Measurements from ENCODE around the gene FAM229A. TPM values are rescaled to one million over a fixed set of nuclear protein-coding genes. Genes with fewer than 3 reads are reported as not detected.
A peak's percentile ranks its signal among the peaks of the same experiment; 100 is the strongest.

FAM229A gene, protein sequence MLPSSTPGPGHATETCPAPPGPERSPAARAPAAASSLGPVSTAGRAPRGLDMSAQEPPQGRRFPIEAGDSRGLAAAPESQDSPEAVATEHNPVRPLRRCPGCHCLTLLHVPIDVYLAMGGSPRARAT
- total RNA-seq: 7.6 and 11.7 TPM in 2 replicates

DNA sequence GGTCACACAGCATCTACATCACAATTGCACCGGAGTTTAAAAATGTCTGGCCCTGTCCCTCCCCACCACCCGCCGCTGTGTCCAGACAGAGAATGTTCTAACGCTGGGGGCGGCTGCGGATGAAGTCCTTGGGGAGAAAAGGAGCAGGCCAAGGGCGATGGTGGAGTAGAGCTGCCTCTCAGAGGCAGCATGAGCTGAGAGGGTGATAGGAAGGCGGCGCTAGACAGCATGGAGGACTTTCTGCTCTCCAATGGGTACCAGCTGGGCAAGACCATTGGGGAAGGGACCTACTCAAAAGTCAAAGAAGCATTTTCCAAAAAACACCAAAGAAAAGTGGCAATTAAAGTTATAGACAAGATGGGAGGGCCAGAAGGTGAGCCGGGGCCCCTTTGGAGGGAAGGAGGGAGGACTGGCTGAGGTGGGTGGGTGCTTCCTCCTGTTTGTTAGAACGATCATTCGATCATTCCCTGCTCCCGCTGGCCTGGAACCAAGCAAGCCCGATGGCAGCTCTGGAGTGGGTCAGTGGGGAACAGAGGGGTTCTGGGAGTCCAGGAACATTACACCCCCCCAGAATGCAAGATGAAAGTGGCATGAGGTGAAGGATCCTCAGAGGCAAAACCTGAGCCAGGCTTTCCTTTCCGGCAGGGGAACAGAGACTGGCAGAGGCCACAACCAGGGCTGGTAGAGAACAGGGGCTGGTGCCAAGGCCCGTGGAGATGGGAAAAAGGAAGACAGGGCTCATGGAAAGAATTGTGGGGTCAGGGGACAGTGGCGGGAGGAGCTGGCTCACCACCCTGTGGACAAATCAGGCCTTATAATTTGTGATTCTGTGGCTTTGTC lies at the start of gene FAM229A, which contains the start of gene TSSK3:
TSS of gene FAM229A (minus strand) at position 12 of the 840 bp plus-strand sequence. CDS start 394 bp downstream, outside the sequence.
TSS of gene TSSK3 (plus strand) at position 66 of the 840 bp plus-strand sequence. CDS start at position 229, 163 bp downstream.
- Mint-ChIP-seq H3K4me1 (peaks cover 29% of the 10 kb centered on the region), H3K27me3 (no peaks in the 10 kb centered on the region), H3K4me3 (peak within 1 kb of the TSS; percentile 58), H3K27ac (peak within 1 kb of the TSS; percentile 65), H3K36me3 (ENCODE audit: low read depth) (peaks cover 33% of the 10 kb centered on the region), H3K9me3 (no peaks in the 10 kb centered on the region)
- POLR2A ChIA-PET: interaction anchor here (0.6 to 5.5 kb wide), 7 partner anchors 10 to 213 kb away, joined by 3 to 75 read pairs (median 5); partner anchors contain the start of genes HDAC1 and MARCKSL1
- intact Hi-C loops (cut with micrococcal nuclease): loop anchor here (1.0 to 5.0 kb wide), 3 partner anchors 27 to 145 kb away; no protein-coding TSS in a partner anchor
- TF ChIP-seq, protein P1, sequence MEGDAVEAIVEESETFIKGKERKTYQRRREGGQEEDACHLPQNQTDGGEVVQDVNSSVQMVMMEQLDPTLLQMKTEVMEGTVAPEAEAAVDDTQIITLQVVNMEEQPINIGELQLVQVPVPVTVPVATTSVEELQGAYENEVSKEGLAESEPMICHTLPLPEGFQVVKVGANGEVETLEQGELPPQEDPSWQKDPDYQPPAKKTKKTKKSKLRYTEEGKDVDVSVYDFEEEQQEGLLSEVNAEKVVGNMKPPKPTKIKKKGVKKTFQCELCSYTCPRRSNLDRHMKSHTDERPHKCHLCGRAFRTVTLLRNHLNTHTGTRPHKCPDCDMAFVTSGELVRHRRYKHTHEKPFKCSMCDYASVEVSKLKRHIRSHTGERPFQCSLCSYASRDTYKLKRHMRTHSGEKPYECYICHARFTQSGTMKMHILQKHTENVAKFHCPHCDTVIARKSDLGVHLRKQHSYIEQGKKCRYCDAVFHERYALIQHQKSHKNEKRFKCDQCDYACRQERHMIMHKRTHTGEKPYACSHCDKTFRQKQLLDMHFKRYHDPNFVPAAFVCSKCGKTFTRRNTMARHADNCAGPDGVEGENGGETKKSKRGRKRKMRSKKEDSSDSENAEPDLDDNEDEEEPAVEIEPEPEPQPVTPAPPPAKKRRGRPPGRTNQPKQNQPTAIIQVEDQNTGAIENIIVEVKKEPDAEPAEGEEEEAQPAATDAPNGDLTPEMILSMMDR (IDR thresholded peaks at IDR 0.05): no peak
- CTCF ChIA-PET: interaction anchor here (1.3 to 2.5 kb wide), 3 partner anchors 46 to 147 kb away, joined by 4 to 8 read pairs (median 4); no protein-coding TSS in a partner anchor
- DNase-seq (no peak), ATAC-seq (ENCODE audit: low read depth) (no peak)

DNA sequence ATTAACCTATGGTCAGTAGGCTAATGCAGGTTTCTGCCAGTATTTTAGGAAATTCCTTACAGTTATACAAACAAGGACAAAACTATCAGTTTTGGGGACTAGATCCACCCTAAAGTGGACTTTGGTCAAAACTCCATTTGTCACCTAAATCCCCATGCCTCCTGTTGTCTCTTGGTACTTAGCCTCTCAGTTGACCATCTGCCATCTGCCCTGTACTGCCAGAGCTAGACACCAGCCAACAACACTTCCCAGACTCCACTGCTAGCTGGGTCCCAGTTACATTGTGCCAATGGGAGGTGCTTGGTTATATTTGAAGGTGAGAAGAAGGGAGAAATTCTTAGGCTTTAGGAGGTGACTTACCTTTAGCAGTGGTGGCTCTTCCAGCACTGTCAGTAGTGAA lies 49.0 kb upstream of the FAM229A start:
- no peak for ATAC-seq (ENCODE audit: low read depth)
- TF ChIP-seq, protein P1 (IDR thresholded peaks at IDR 0.05): no peak
- Mint-ChIP-seq H3K4me1 (peaks cover 3% of the 10 kb centered on the region), H3K4me3 (no peak overlapping the region), H3K27ac (no peak overlapping the region), H3K36me3 (ENCODE audit: low read depth) (no peaks in the 10 kb centered on the region), H3K27me3 (peaks cover 12% of the 10 kb centered on the region), H3K9me3 (no peaks in the 10 kb centered on the region)
- ChIA-PET POLR2A (no interaction called here), CTCF (interaction anchor here (1.6 to 2.5 kb wide), 3 partner anchors 10 to 196 kb away, joined by 4 to 7 read pairs (median 5); partner anchors contain the start of gene BSDC1)
- intact Hi-C loops (cut with micrococcal nuclease): loop anchor here (5.0 kb wide), 1 partner anchor 349 kb away; no protein-coding TSS in a partner anchor
- no peak for DNase-seq

DNA sequence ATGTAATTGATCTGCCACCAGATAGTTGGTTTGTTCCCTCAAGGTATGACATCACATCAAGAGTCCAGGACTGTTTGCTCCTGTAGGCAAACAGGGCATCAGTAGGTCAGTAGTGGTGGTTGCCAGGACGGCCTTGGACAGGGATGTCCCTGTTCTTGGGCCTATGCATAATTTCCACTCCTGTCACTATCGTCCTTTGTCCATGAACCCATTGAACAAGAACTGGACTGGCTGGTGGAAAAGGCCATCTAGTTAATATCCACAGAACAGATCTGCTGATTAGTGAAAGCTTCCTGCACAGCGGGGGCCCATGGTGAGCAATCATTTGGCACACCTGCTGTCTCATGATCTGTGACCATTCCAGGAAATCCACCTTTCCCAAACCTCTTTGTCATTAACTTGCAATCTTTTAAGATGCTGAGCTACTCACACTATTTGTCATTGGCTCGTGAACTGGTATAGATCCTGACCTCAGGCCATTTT lies 44.4 kb upstream of the FAM229A start:
- CTCF ChIA-PET: interaction anchor here (1.3 kb wide), 1 partner anchor 13 kb away, joined by 6 read pairs; no protein-coding TSS in a partner anchor
- Mint-ChIP-seq H3K9me3 (no peaks in the 10 kb centered on the region), H3K36me3 (ENCODE audit: low read depth) (no peaks in the 10 kb centered on the region), H3K4me1 (no peaks in the 10 kb centered on the region), H3K27me3 (peaks cover 3% of the 10 kb centered on the region), H3K4me3 (no peak overlapping the region), H3K27ac (no peak overlapping the region)
- TF ChIP-seq, protein P1 (IDR thresholded peaks at IDR 0.05): no peak
- intact Hi-C loops (cut with micrococcal nuclease): no loop called here
- ATAC-seq (ENCODE audit: low read depth) (no peak), DNase-seq (no peak)
- POLR2A ChIA-PET: no interaction called here

DNA sequence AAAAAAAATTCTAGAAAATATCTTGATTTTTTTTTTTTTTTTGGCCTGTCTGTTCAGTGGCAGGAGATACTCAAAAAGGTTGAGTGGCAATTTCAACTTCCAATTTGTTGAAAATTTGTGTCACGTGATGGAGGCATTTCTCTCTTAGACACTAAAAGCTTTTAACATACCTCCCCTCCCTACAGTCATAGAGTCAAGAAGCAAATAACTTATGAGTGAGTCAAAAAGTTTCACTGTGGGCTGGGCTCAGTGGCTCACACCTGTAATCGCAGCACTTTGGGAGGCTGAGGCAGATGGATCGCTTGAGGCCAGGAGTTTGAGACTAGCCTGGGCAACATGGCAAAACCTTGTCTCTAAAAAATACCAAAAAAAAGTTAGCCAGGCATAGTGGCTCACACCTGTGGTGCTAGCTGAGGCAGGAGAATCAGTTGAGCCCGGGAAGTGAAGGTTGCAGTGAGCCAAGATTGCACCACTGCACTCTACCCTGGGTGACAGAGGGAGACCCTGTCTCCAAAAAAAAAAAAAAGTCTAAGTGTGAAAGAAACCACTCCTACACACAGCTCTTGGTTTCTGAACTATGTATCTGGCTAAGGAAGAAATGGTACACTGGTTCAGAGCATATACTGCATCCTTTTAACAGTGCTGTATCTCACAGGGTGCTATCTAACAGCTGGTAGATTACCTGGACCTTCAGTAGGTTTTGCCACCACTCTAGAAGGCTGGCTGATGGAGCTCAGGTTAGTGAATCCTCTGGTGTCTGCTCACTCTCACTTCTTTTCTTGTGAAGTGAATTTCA lies 43.6 kb upstream of the FAM229A start:
- TF ChIP-seq, protein P1 (IDR thresholded peaks at IDR 0.05): no peak
- intact Hi-C loops (cut with micrococcal nuclease): no loop called here
- H3K27me3 Mint-ChIP-seq: no peaks in the 10 kb centered on the region
- H3K9me3 Mint-ChIP-seq: no peaks in the 10 kb centered on the region
- H3K4me3 Mint-ChIP-seq: no peak overlapping the region
- POLR2A ChIA-PET: interaction anchor here (0.6 to 1.2 kb wide), 6 partner anchors 11 to 1451 kb away, joined by 5 to 10 read pairs (median 7); no protein-coding TSS in a partner anchor
- DNase-seq: no peak
- ATAC-seq (ENCODE audit: low read depth): no peak
- H3K36me3 Mint-ChIP-seq (ENCODE audit: low read depth): no peaks in the 10 kb centered on the region
- CTCF ChIA-PET: interaction anchor here (1.3 kb wide), 1 partner anchor 14 kb away, joined by 6 read pairs; no protein-coding TSS in a partner anchor
- H3K4me1 Mint-ChIP-seq: peaks cover 1% of the 10 kb centered on the region
- H3K27ac Mint-ChIP-seq: no peak overlapping the region

Data from activated B cell treated with CpG ODN at 0.5 μM for 24 hours (primary cell).